Common myeloid progenitor, CD34-positive (primary cell): ENCODE data around the gene TRDMT1.

Source experiments
- CTCF ChIA-PET: fragments of 350-600 bp; sonication (Branson Sonifier 250); formaldehyde crosslinking; loops from one replicate; lab custom pipeline; 2021; ENCODE audit warnings: antibody characterized with exemption; lab: Charles Lee
- POLR2A ChIA-PET: fragments of 350-600 bp; sonication (Branson Sonifier 250); formaldehyde crosslinking; loops from one replicate; lab custom pipeline; 2021; ENCODE audit warnings: antibody characterized with exemption; lab: Charles Lee
- DNase-seq, 3 donors: peaks; one replicate each; pipeline versions ENCODE4 v3.0.0 to v3.0.0-alpha.2; 2013
- H3K27ac ChIP-seq, 2 experiments: 1 replicate in 1 of 2; 2 replicates in 1 of 2; pipeline ENCODE4 v1.7.0; 2013; ENCODE audit warnings: inconsistent platforms in 2 of 2, low read length in 2 of 2, mild to moderate bottlenecking in 2 of 2, low read depth in 1 of 2, moderate library complexity in 1 of 2; ENCODE audit not compliant: severe bottlenecking in 2 of 2, insufficient read depth in 1 of 2, poor library complexity in 1 of 2
- H3K27me3 ChIP-seq, 5 experiments: replicated peaks in 2 of 5; 1 replicate in 3 of 5; 2 replicates in 2 of 5; pipeline versions ENCODE4 v1.6.1 to v1.7.0; 2013; ENCODE audit warnings: low read length in 4 of 5, mild to moderate bottlenecking in 2 of 5, moderate library complexity in 2 of 5, inconsistent platforms in 1 of 5; ENCODE audit not compliant: insufficient read depth in 5 of 5, control insufficient read depth in 4 of 5
- H3K36me3 ChIP-seq, 4 experiments: 1 replicate in 2 of 4; 2 replicates in 2 of 4; pipeline versions ENCODE4 v1.6.1 to v1.7.0; 2013; ENCODE audit warnings: low read length in 3 of 4, control low read depth in 1 of 4, mild to moderate bottlenecking in 1 of 4; ENCODE audit not compliant: control insufficient read depth in 4 of 4, insufficient read depth in 4 of 4
- H3K4me1 ChIP-seq, 4 experiments: 1 replicate in 3 of 4; 2 replicates in 1 of 4; pipeline versions ENCODE4 v1.6.1 to v1.7.1; 2013; ENCODE audit warnings: low read length in 3 of 4, mild to moderate bottlenecking in 3 of 4, control low read depth in 1 of 4, inconsistent platforms in 1 of 4, moderate library complexity in 1 of 4; ENCODE audit not compliant: control insufficient read depth in 4 of 4, insufficient read depth in 4 of 4; ENCODE audit errors: control extremely low read depth in 1 of 4
- H3K4me3 ChIP-seq, 7 experiments: 1 replicate in 4 of 7; 2 replicates in 3 of 7; pipeline versions ENCODE4 v1.5.1 to v1.7.0; 2013; ENCODE audit warnings: mild to moderate bottlenecking in 7 of 7, low read length in 6 of 7, moderate library complexity in 6 of 7, inconsistent platforms in 2 of 7, low read depth in 2 of 7, control low read depth in 1 of 7; ENCODE audit not compliant: insufficient read depth in 4 of 7, control insufficient read depth in 1 of 7; ENCODE audit errors: extremely low read depth in 1 of 7
- H3K9me3 ChIP-seq, 5 experiments: 1 replicate in 4 of 5; 2 replicates in 1 of 5; pipeline versions ENCODE4 v1.6.1 to v1.7.1; 2013; ENCODE audit warnings: low read length in 4 of 5, mild to moderate bottlenecking in 2 of 5, inconsistent platforms in 1 of 5, low read depth in 1 of 5, moderate library complexity in 1 of 5; ENCODE audit not compliant: control insufficient read depth in 4 of 5, insufficient read depth in 2 of 5; ENCODE audit errors: control extremely low read depth in 1 of 5
- WGBS: methylation state at CpG from one replicate; pipeline ENCODE4 v1.1.5; 2013; ENCODE audit not compliant: insufficient coverage; 5-methylcytosine and 5-hydroxymethylcytosine counted together

The TRDMT1 gene

GRCh38 chr10:17227367-17228090 is 26.1 kb upstream of the TRDMT1 start:
- H3K4me1 ChIP-seq: peaks cover 15 to 41% (median 30%) of the 10 kb centered on the region in 4 experiments
- DNase-seq: peak in 2 of 3 donors; percentile 67 to 68

GRCh38 chr10:17226891-17227303 is 25.4 kb upstream of the TRDMT1 start:
- Histone ChIP-seq H3K27me3 (no peaks in the 10 kb centered on the region), H3K4me3 (peak overlapping the region in 6 of 7 experiments; percentile 91 to 98 (median 95)), H3K4me1 (peaks cover 13 to 41% (median 27%) of the 10 kb centered on the region in 4 experiments), H3K9me3 (no peaks in the 10 kb centered on the region), H3K27ac (peak overlapping the region in 1 of 2 experiments; percentile 94), H3K36me3 (peaks cover 4 to 25% (median 11%) of the 10 kb centered on the region in 4 experiments)
- ChIA-PET CTCF (interaction anchor here (0.9 to 8.0 kb wide), 9 partner anchors 8 to 42 kb away, joined by 3 to 36 read pairs (median 6); partner anchors contain the start of gene TRDMT1), POLR2A (interaction anchor here (0.6 to 4.2 kb wide), 3 partner anchors 10 to 27 kb away, joined by 3 to 72 read pairs (median 34); partner anchors contain the start of gene TRDMT1)
- DNase-seq: no peak
- 85% methylated on average over 8 of the region's 8 CpGs for WGBS

More at GRCh38 chr10:17227367-17228090, 26.1 kb upstream of the TRDMT1 start:
- H3K9me3 ChIP-seq: no peaks in the 10 kb centered on the region
- H3K36me3 ChIP-seq: peaks cover 8 to 31% (median 16%) of the 10 kb centered on the region in 4 experiments
- 5% methylated on average over 11 of the region's 12 CpGs for WGBS
- CTCF ChIA-PET: interaction anchor here (0.6 to 8.0 kb wide), 8 partner anchors 9 to 213 kb away, joined by 3 to 36 read pairs (median 5); partner anchors contain the start of gene TRDMT1
- H3K27ac ChIP-seq: peak overlapping the region; percentile 93 to 94
- peak overlapping the region in 6 of 7 experiments; percentile 91 to 98 (median 95) for H3K4me3 ChIP-seq
- no peaks in the 10 kb centered on the region for H3K27me3 ChIP-seq
- POLR2A ChIA-PET: interaction anchor here (0.6 to 4.6 kb wide), 6 partner anchors 12 to 223 kb away, joined by 3 to 72 read pairs (median 18); partner anchors contain the start of gene TRDMT1

- peaks cover 0 to 15% (median 3%) of the 10 kb centered on the region in 4 experiments for H3K36me3 ChIP-seq
- ChIA-PET POLR2A (no interaction called here), CTCF (interaction anchor here (1.3 to 8.0 kb wide), 6 partner anchors 10 to 29 kb away, joined by 3 to 36 read pairs (median 8); partner anchors contain the start of gene TRDMT1)
- H3K4me3 ChIP-seq: no peak overlapping the region
- no peaks in the 10 kb centered on the region for H3K9me3 ChIP-seq
- no CpG with 5 or more reads among the region's 4 CpGs for WGBS
- peaks cover 5 to 35% (median 21%) of the 10 kb centered on the region in 4 experiments for H3K4me1 ChIP-seq
- DNase-seq: no peak
- no peaks in the 10 kb centered on the region for H3K27me3 ChIP-seq
- no peak overlapping the region for H3K27ac ChIP-seq
These were observed 24.3 kb upstream of the TRDMT1 start for GRCh38 chr10:17225808-17226207.

- Histone ChIP-seq H3K4me3 (no peak overlapping the region), H3K9me3 (no peaks in the 10 kb centered on the region), H3K27me3 (no peaks in the 10 kb centered on the region), H3K4me1 (peaks cover under 1 to 21% (median 15%) of the 10 kb centered on the region in 4 experiments), H3K36me3 (no peaks in the 10 kb centered on the region), H3K27ac (no peak overlapping the region)
- ChIA-PET POLR2A (interaction anchor here (0.6 kb wide), 1 partner anchor 139 kb away, joined by 4 read pairs; no protein-coding TSS in a partner anchor), CTCF (interaction anchor here (1.1 to 1.2 kb wide), 2 partner anchors 191 to 331 kb away, joined by 4 read pairs; no protein-coding TSS in a partner anchor)
- no peak for DNase-seq
- WGBS: 81% methylated on average over 4 of the region's 4 CpGs
These were observed 20.9 kb upstream of the TRDMT1 start for GRCh38 chr10:17222329-17222728.

GRCh38 chr10:17220652-17221100 is 19.2 kb upstream of the TRDMT1 start:
- no peaks in the 10 kb centered on the region for H3K36me3 ChIP-seq
- no peaks in the 10 kb centered on the region for H3K9me3 ChIP-seq
- no peaks in the 10 kb centered on the region for H3K27me3 ChIP-seq
- no peak overlapping the region for H3K27ac ChIP-seq
- no CpG with 5 or more reads among the region's 1 CpG for WGBS
- H3K4me3 ChIP-seq: no peak overlapping the region
- CTCF ChIA-PET: interaction anchor here (1.2 to 3.8 kb wide), 2 partner anchors 9 to 14 kb away, joined by 4 to 20 read pairs; no protein-coding TSS in a partner anchor
- no peak for DNase-seq
- POLR2A ChIA-PET: interaction anchor here (0.7 kb wide), 1 partner anchor 9 kb away, joined by 3 read pairs; no protein-coding TSS in a partner anchor
- peaks cover 5 to 21% (median 16%) of the 10 kb centered on the region in 4 experiments for H3K4me1 ChIP-seq

GRCh38 chr10:17219024-17219423 is 17.6 kb upstream of the TRDMT1 start:
- no peak for DNase-seq
- CTCF ChIA-PET: interaction anchor here (0.6 to 3.8 kb wide), 5 partner anchors 8 to 376 kb away, joined by 3 to 20 read pairs (median 3); no protein-coding TSS in a partner anchor
- Histone ChIP-seq H3K27ac (no peak overlapping the region), H3K4me1 (peaks cover 12 to 36% (median 29%) of the 10 kb centered on the region in 4 experiments), H3K36me3 (no peaks in the 10 kb centered on the region), H3K4me3 (no peak overlapping the region), H3K27me3 (no peaks in the 10 kb centered on the region), H3K9me3 (no peaks in the 10 kb centered on the region)
- POLR2A ChIA-PET: interaction anchor here (1.1 kb wide), 1 partner anchor 10 kb away, joined by 4 read pairs; no protein-coding TSS in a partner anchor
- no CpG with 5 or more reads among the region's 2 CpGs for WGBS
